GM10266 (cell line): ENCODE results near the gene ANKRD62.
"Not testable (repeated sequence)": the region's sequence is repeated elsewhere in the genome, so short reads cannot be mapped to it uniquely, and the experiment has no call there.

Experiments
- DNase-seq: peaks from one replicate; pipeline ENCODE4 v3.0.0; 2012; ENCODE audit errors: extremely low spot score
- CTCF ChIP-seq: IDR thresholded peaks from 2 replicates; pipeline ENCODE4 v1.5.1; 2012; ENCODE audit warnings: mild to moderate bottlenecking, low read depth; ENCODE audit not compliant: control insufficient read depth, insufficient read depth; ENCODE audit errors: missing control alignments

The ANKRD62 gene

DNA sequence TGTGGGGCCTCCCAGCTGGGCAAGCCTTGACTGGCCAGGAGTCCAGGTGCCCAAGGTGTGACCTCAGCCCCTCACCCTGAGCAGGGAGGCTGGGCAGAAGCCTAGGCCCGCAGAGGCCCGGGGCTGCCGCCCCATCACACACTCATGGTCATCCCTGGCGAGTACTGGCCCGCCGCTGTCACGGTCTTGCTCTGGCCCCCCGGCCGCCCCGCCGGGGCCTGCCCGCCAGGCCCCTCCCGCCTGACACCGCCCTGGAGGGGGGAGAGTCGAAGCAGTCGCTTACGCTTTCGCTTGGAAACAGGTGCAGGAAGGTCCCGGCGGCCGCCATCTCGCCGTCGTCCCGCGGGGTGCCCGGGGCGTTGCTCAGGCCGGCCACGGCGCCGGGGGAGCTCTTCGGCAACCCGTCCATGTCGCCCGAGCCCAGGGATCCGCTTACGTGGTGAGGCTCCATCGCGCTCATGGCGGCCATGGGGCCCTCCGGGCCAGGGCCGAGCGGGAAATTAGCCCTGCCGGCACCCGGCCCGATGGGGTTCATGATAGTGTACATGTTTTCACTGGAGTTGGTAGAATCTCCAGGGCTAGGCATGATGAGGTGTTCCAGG, 26.6 kb upstream of the ANKRD62 start:
- DNase-seq, result no peak
- no peak for TF ChIP-seq CTCF

DNA sequence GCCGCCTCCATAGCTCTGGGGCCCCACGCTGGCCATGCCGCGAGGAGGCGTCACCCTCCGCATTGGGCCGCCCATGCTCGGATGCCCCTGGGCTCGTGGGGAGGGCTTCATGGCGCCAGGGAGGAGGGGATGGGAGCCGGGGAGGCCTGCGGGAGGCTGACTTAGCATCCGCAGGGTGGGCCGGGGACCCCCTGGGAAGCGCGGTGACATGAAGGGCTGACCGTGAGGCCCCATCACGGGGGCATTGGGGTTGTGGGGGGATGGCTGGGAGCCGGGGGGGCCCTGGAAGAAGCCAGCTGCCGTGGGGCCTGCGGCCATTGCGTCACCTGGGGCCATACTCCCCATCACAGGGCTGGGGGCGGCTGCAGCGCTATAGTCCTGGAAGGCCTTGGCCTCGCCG, 26.0 kb upstream of the ANKRD62 start:
- no peak for DNase-seq
- no peak for TF ChIP-seq CTCF

DNA sequence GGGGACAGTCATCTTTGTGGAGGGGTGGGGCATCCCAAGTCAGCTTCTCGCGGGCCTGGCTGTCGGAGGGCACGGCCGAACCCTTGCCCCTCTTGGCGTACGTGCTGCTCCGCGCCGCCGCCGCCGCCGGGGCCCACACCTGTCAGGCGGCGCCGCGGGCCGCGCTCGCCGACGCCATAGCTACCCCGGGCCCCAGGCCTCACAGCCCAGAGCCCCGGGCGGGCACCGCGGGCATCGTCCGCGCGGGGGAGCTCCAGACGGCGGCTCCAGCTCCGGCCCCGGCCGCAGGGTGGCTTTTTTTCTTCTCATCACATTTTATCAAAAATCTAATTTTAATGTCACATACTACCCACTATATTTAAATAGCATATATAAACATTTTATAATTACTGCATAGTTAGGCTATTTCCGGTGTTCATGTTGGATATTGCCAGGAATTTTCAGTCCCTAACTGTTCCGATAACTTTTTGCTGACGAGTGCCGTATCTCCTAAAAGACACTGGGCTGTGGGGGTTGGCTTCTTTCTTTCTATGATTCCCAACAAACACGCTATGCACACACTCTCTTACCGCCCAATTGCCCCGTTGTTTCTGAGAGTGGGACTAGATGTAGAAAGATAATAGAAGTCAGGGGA, 25.2 kb upstream of the ANKRD62 start:
- DNase-seq, result not testable (repeated sequence)

DNA sequence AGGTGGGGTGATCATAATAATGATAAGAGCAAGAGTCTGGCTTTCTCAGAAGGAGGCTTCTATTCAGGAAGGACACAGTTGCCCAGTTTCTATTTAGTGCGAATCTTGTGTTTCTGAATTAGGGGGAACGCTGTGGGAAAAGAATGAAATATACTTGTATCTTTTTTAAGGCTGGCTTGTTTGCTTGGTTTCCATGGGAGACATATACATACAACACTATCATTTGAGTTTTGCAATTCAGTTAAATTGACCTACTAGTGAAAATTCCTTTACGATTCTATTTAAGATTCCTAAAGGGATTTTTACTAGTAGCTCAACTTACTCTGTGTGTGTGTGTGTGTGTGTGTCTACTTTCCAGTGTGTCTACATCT, 24.7 kb upstream of the ANKRD62 start:
- DNase-seq, result no peak
- no peak for TF ChIP-seq CTCF

- not testable (repeated sequence) for DNase-seq
Observed at GRCh38 chr18:12071066-12071465, 22.6 kb upstream of the ANKRD62 start.

DNA sequence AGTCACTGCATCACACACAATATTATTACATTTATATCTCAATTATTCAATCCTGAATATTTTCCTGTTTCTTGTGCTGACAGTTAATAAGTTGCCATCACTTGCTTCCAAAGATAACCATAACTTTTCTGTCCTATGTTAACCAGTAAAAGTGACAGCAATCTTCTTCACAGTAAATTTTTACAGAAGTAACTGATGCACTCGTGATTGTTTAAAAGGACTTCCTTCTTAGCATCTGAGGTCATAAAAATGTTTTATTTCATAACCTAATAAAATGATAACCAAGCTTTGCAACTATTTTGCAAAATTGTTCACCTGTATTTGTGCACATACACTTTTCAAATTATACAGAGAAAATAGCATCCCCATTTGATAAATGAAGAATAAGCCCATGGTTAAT, 20.6 kb upstream of the ANKRD62 start:
- no peak for TF ChIP-seq CTCF
- DNase-seq, result no peak

DNA sequence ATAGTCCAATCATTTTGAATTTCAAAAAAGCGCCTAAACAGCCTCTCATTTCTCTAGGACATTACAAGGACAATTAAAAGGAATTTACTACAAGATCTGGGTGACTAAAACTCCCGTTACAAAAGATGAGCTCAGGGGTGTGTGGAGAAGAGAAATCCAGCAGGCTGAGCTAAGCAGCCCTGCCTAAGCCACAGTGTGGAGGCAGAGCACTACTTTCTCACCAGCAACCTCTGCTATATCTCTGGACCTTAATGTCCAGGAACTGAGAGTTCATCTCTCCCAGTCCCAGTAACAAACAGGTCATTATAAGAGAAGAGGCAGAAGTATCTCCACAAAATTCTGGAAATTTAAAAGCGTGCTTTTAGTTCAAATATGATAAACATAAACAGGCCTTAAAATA, 18.9 kb upstream of the ANKRD62 start:
- no peak for DNase-seq
- TF ChIP-seq CTCF, result peak; percentile 22

DNA sequence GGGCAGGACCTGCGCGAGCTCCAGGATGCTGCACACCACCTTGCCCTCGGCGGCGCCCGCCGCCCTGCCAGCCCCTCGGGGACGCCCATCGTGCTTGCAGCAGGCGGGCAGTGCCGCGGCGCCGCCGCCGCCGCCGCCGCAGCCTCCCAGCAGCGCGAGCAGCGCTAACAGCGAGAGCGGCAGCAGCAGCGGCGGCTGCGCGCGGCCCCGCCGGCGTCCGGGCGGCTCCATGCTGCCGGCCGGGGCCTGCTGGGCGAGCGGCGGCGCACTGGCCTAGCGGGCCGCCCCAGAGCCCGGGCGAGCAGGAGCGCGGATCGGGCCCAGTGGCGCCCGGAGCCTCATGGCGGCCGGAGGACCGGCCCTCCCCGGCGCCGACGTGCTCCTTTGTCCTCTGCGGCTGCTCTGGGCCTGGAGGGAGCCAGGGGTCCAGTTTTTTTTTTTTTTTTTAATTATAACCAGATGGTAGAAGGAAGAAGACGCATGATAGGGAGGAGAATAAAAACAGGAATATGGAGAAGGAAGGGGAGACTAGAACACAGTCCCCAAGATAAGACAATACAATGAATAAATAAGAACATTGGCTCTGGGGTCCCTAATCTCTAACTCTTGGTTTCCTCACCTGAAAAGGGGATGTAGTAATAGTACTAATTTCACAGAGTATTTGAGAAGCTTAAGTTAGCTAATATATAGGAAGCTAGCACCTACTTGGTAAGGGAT, 17.1 kb upstream of the ANKRD62 start:
- no peak for TF ChIP-seq CTCF
- DNase-seq, result no peak

DNA sequence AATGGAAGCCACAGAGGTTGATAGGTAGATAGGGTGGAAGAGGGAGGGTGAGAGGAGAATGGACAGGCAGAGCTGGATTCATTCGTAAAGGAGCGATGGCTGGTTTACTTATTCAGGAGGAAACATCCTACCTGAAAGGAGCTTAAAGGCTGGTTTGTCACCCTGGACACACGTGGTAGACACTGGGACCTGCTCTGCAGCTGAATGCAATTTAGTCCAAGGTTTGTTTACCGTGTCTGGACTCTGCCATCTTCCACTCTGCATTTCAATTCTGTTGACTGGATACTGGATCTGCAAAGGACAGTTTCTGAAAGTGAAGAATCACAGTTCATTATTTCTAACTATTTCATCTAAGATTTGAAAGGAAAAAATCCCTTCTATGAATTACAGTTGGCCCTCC, 15.6 kb upstream of the ANKRD62 start:
- not testable (repeated sequence) for DNase-seq
